ENCODE data around the gene RAB32. TPM values are rescaled to one million over a fixed set of nuclear protein-coding genes. Genes with fewer than 3 reads are reported as not detected.

RAB32 gene
- total and polyA plus RNA-seq, 2 of the 4 experiments (the other 2 are of a cell fraction) = 55.7 to 108 TPM

DNA sequence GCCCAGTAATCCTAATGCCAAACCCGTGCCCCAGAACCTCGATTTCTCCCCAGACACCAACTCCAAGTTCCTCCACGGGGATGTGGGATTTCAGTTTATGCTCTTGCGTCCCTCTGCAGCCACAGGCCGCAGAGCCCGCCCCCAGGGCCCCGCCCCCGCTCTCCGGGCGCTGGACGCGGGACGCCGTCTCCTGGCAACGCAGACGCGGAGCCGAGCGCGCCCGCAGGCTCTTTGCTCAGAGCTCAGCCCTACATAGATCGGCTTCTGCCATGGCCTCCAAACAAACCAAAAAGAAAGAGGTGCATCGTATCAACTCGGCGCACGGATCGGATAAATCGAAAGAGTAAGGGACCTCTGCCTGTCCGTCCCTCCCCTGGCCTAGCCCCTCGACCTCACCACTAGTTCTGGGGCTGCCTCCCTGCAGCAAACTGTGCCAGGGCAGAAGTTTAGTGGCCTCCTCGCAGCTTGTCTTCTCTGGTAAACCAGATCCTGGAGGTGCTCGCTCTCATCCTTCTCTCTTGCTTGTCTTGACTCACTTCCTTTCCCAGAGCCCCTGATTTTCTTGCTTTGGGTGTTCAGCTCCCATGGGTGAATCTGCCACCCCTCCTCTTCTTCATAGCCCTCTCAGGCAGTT is 55.3 kb downstream of the RAB32 start, which contains the start of gene ADGB:
ADGB (plus strand) TSS at position 201 of the 634 bp plus-strand sequence; CDS start at position 270, 69 bp downstream.
- Histone ChIP-seq H4K5ac (ENCODE audit: low read depth, low read length) (no peak within 1 kb of the TSS), H4K8ac (ENCODE audit: low read depth in 2 of 2, low read length in 2 of 2) (no peak within 1 kb of the TSS), H2BK5ac (ENCODE audit: low read depth, low read length, poor library complexity, severe bottlenecking) (no peak within 1 kb of the TSS), H3K4me2 (ENCODE audit: low read depth, low read length) (peak within 1 kb of the TSS; percentile 85), H3K23ac (ENCODE audit: low read depth, low read length) (no peak within 1 kb of the TSS), H4K20me1 (ENCODE audit: insufficient read depth, low read length) (no peaks in the 10 kb centered on the region), H3K14ac (replicated peaks; ENCODE audit: low read depth, low read length) (no peak within 1 kb of the TSS), H3K4ac (ENCODE audit: low read depth, low read length) (no peak within 1 kb of the TSS), H2AFZ (replicated peaks; ENCODE audit: low read length, poor library complexity) (peak within 1 kb of the TSS; percentile 83), H3K27ac (ENCODE audit: insufficient read depth, low read length) (no peak within 1 kb of the TSS), H3K4me1 (ENCODE audit: control insufficient read depth, insufficient read depth, low read length) (no peaks in the 10 kb centered on the region), H4K91ac (ENCODE audit: insufficient read depth, low read depth, low read length) (no peak within 1 kb of the TSS), H2BK15ac (ENCODE audit: low read depth, low read length) (no peak within 1 kb of the TSS), H2BK20ac (ENCODE audit: low read depth, low read length) (no peak within 1 kb of the TSS), H3K79me1 (ENCODE audit: low read depth in 1 of 2, low read length in 2 of 2) (no peaks in the 10 kb centered on the region), H2BK120ac (ENCODE audit: low read depth, low read length) (no peak within 1 kb of the TSS), H3K9ac (ENCODE audit: low read depth, low read length) (peak within 1 kb of the TSS; percentile 13; the same call in 1 of the 2 replicates), H2AK9ac (replicated peaks; ENCODE audit: low read depth, low read length, poor library complexity) (no peak within 1 kb of the TSS), H3K36me3 (ENCODE audit: control insufficient read depth, insufficient read depth, low read length) (no peaks in the 10 kb centered on the region), H3K9me3 (ENCODE audit: control insufficient read depth, insufficient read depth, low read length) (no peaks in the 10 kb centered on the region), H2AK5ac (ENCODE audit: low read depth, low read length) (no peak within 1 kb of the TSS), H3K9me1 (ENCODE audit: insufficient read depth, low read length) (no peaks in the 10 kb centered on the region), H3K56ac (ENCODE audit: extremely low read depth, insufficient read depth, low read length) (no peak within 1 kb of the TSS), H3K27me3 (ENCODE audit: control insufficient read depth, insufficient read depth, low read length) (0 out of 2 replicates have a peak, but pooled peaks cover 1% of the 10 kb centered on the region), H3K18ac (ENCODE audit: low read depth, low read length) (no peak within 1 kb of the TSS), H3K4me3 (ENCODE audit: insufficient read depth, low read depth, low read length) (peak within 1 kb of the TSS; percentile 45)
- intact Hi-C loops (cut with micrococcal nuclease) = loop anchor here (2.0 kb wide), 1 partner anchor 102 kb away; no protein-coding TSS in a partner anchor
- no TSS peak for BruUV-seq (replicated peaks)
- in situ Hi-C loops (cut with MboI; ENCODE audit: low sequenced_read_pairs) = no loop called here
- ATAC-seq (ENCODE audit: low read depth) (peak; percentile 100), DNase-seq (peak; percentile 35)
- dilution Hi-C loops (cut with HindIII; ENCODE audit: low sequenced_read_pairs, unreplicated experiment) = no loop called here
- POLR2A ChIA-PET (ENCODE audit: unreplicated experiment) = interaction anchor here (0.8 kb wide), 1 partner anchor 19 kb away, joined by 16 read pairs; no protein-coding TSS in a partner anchor
- WGBS, 2 experiments (ENCODE audit: extremely low coverage in 2 of 2, insufficient read length in 1 of 2) = 13% methylated on average over 3 of the region's 32 CpGs; no CpG with 5 or more reads in 1 of the 2 experiments
- CTCF ChIA-PET = no interaction called here
- peak; percentile 42; the same call in 1 of the 2 replicates for TF ChIP-seq MAZ (IDR thresholded peaks at IDR 0.05; ENCODE audit: borderline replicate concordance, low read depth, low read length)
- TF ChIP-seq, protein P1, sequence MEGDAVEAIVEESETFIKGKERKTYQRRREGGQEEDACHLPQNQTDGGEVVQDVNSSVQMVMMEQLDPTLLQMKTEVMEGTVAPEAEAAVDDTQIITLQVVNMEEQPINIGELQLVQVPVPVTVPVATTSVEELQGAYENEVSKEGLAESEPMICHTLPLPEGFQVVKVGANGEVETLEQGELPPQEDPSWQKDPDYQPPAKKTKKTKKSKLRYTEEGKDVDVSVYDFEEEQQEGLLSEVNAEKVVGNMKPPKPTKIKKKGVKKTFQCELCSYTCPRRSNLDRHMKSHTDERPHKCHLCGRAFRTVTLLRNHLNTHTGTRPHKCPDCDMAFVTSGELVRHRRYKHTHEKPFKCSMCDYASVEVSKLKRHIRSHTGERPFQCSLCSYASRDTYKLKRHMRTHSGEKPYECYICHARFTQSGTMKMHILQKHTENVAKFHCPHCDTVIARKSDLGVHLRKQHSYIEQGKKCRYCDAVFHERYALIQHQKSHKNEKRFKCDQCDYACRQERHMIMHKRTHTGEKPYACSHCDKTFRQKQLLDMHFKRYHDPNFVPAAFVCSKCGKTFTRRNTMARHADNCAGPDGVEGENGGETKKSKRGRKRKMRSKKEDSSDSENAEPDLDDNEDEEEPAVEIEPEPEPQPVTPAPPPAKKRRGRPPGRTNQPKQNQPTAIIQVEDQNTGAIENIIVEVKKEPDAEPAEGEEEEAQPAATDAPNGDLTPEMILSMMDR (conservative IDR thresholded peaks at IDR 0.05; ENCODE audit: low read depth, low read length) = no peak
